K562 (cell line): ENCODE data around the gene RTCA. TPM values are rescaled to one million over a fixed set of nuclear protein-coding genes. Genes with fewer than 3 reads are reported as not detected.

Source experiments
- FOXK1 ChIP-seq: sonication (generic); formaldehyde crosslinking; IDR thresholded peaks from 2 replicates; pipeline ENCODE4 v1.8.0; 2022; ENCODE audit warnings: missing genetic modification reagents, mild to moderate bottlenecking, borderline replicate concordance
- HMGN3 ChIP-seq: IDR thresholded peaks from 2 replicates; pipeline ENCODE4 v1.6.1; 2011; ENCODE audit warnings: borderline replicate concordance, low read depth, mild to moderate bottlenecking, mixed read lengths, low read length; ENCODE audit not compliant: insufficient read length; ENCODE audit errors: extremely low read depth
- L3MBTL2 ChIP-seq: fragments of 450-650 bp; IDR thresholded peaks from 2 replicates; pipeline ENCODE4 v1.6.1; 2016; ENCODE audit warnings: mild to moderate bottlenecking, moderate library complexity
- MAFK ChIP-seq: IDR thresholded peaks from 2 replicates; pipeline ENCODE4 v1.6.1; 2011; ENCODE audit warnings: low read length, improper control_type of control experiment
- MTA2 ChIP-seq: fragments of 450-650 bp; IDR thresholded peaks from 2 replicates; pipeline ENCODE4 v1.6.1; 2016; ENCODE audit warnings: low read depth
- NONO ChIP-seq, 2 experiments: fragments of 200-400 bp in 1 of 2; fragments of 450-650 bp in 1 of 2; formaldehyde crosslinking in 1 of 2; IDR thresholded peaks; 2 replicates each; pipeline ENCODE4 v1.6.1; 2017; ENCODE audit warnings: low read depth in 2 of 2, mild to moderate bottlenecking in 2 of 2, moderate library complexity in 2 of 2, low read length in 1 of 2
- NRF1 ChIP-seq, 2 experiments: fragments of 450-650 bp; IDR thresholded peaks in 1 of 2; conservative IDR thresholded peaks in 1 of 2; 2 replicates each; pipeline ENCODE4 v1.6.1; 2014; ENCODE audit warnings: mild to moderate bottlenecking in 2 of 2
- SMARCA5 ChIP-seq: fragments of 450-650 bp; IDR thresholded peaks from 2 replicates; pipeline ENCODE4 v1.6.1; 2016
- TOE1 ChIP-seq, 2 experiments: fragments of 450-650 bp in 1 of 2; sonication (generic) in 1 of 2; formaldehyde crosslinking in 1 of 2; IDR thresholded peaks; 2 replicates each; pipeline versions ENCODE4 v1.7.1 to v1.8.0; 2016 to 2022; ENCODE audit warnings: borderline replicate concordance in 2 of 2, mild to moderate bottlenecking in 2 of 2, antibody characterized with exemption in 1 of 2, inconsistent platforms in 1 of 2, low read depth in 1 of 2, missing genetic modification reagents in 1 of 2, moderate library complexity in 1 of 2
- polyA plus RNA-seq, 8 experiments: library from polyadenylated mRNA; depleted of rRNA in 4 of 8; stranded (reverse) in 5 of 8; unstranded in 3 of 8; fragments of >200 nt; fragmentation: Nextera tagmentation in 2 of 8; fragmentation: Illumina TruSeq in 1 of 8; extraction: Ambion mirVana in 2 of 8; extraction: Trizol in 1 of 8; gene quantifications; 2 replicates each; pipeline versions ENCODE4 v1.2.1 to v1.2.3, GENCODE V29; 2011 to 2014; ENCODE audit warnings: inconsistent platforms in 1 of 8, missing spikeins in 1 of 8
- total RNA-seq, 7 experiments: library from RNA; depleted of rRNA in 6 of 7; stranded (reverse); fragments of >200 nt in 6 of 7; fragmentation: Illumina TruSeq in 2 of 7; extraction: Trizol in 2 of 7; gene quantifications; 2 replicates each; pipeline versions ENCODE4 v1.2.1 to v1.2.3, GENCODE V29; 2011 to 2021; ENCODE audit warnings: low replicate concordance in 1 of 7
- TF ChIP-seq, protein P1 (sequence below): sonication (generic); formaldehyde crosslinking; IDR thresholded peaks from 2 replicates; pipeline ENCODE4 v1.8.0; 2022; ENCODE audit warnings: missing genetic modification reagents, mild to moderate bottlenecking, borderline replicate concordance
- TF ChIP-seq, protein P2 (sequence below): fragments of 450-650 bp; IDR thresholded peaks from 2 replicates; pipeline ENCODE4 v1.6.1; 2016; ENCODE audit warnings: mild to moderate bottlenecking

The RTCA gene
- total and polyA plus RNA-seq, 9 of the 15 experiments (the other 6 are each of a cell fraction or from before 2014, with no cell fraction given), result 11.6 to 57.2 (median 43.2) TPM

DNA sequence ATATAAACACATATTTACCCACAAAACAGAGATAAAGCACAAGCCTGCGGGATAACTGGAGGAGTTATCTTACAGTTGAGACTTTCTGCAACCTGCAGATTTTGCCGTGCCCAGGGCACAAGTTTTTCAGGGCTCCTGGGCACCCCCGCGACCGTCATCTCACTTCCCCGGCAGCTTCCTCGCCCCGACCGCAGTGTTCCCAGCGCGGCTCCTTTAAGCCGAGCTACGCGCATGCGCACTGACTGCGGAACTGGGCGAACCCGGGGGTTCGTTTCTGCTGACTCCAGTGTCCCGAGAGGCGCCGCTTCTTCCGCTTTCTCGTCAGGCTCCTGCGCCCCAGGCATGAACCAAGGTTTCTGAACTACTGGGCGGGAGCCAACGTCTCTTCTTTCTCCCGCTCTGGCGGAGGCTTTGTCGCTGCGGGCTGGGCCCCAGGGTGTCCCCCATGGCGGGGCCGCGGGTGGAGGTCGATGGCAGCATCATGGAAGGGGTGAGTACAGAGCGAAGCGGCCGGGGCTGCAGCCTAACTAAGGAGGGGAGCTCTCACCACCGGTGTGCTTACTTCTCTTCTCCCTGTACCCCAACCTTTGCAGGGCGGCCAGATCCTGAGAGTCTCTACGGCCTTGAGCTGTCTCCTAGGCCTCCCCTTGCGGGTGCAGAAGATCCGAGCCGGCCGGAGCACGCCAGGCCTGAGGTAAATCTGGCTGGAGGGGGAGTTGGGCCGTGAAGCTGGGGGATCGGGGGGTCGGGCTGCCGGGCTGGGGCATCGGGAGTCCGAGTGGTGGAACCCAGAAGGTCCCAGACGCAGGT lies at the start of gene RTCA (continued):
- TF ChIP-seq, protein P1, sequence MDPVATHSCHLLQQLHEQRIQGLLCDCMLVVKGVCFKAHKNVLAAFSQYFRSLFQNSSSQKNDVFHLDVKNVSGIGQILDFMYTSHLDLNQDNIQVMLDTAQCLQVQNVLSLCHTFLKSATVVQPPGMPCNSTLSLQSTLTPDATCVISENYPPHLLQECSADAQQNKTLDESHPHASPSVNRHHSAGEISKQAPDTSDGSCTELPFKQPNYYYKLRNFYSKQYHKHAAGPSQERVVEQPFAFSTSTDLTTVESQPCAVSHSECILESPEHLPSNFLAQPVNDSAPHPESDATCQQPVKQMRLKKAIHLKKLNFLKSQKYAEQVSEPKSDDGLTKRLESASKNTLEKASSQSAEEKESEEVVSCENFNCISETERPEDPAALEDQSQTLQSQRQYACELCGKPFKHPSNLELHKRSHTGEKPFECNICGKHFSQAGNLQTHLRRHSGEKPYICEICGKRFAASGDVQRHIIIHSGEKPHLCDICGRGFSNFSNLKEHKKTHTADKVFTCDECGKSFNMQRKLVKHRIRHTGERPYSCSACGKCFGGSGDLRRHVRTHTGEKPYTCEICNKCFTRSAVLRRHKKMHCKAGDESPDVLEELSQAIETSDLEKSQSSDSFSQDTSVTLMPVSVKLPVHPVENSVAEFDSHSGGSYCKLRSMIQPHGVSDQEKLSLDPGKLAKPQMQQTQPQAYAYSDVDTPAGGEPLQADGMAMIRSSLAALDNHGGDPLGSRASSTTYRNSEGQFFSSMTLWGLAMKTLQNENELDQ (CRISPR knock-in tag), result no peak
- TF ChIP-seq HMGN3 (no peak), MTA2 (no peak; the same call in 1 of the 2 replicates), NRF1 (conservative IDR thresholded peaks at IDR 0.05 in 1 of 2, IDR thresholded peaks at IDR 0.05 in 1 of 2) (peak; percentile 98 to 99), TOE1 (IDR thresholded peaks at IDR 0.05; ENCODE audit: borderline replicate concordance) (no peak; the same call in 1 of the 2 replicates), TOE1 (CRISPR knock-in tag; IDR thresholded peaks at IDR 0.05; ENCODE audit: borderline replicate concordance, low read depth) (0 out of 2 replicates have a peak, but pooled peaks have one; percentile 15), SMARCA5 (no peak), NONO (IDR thresholded peaks at IDR 0.05; ENCODE audit: low read depth in 2 of 2, low read length in 1 of 2) (no peak; a peak in 1 of 4 replicates), FOXK1 (CRISPR knock-in tag) (0 out of 2 replicates have a peak, but pooled peaks have one; percentile 70), MAFK (peak; percentile 87), L3MBTL2 (peak; percentile 75; the same call in 1 of the 2 replicates)
- TF ChIP-seq, protein P2, sequence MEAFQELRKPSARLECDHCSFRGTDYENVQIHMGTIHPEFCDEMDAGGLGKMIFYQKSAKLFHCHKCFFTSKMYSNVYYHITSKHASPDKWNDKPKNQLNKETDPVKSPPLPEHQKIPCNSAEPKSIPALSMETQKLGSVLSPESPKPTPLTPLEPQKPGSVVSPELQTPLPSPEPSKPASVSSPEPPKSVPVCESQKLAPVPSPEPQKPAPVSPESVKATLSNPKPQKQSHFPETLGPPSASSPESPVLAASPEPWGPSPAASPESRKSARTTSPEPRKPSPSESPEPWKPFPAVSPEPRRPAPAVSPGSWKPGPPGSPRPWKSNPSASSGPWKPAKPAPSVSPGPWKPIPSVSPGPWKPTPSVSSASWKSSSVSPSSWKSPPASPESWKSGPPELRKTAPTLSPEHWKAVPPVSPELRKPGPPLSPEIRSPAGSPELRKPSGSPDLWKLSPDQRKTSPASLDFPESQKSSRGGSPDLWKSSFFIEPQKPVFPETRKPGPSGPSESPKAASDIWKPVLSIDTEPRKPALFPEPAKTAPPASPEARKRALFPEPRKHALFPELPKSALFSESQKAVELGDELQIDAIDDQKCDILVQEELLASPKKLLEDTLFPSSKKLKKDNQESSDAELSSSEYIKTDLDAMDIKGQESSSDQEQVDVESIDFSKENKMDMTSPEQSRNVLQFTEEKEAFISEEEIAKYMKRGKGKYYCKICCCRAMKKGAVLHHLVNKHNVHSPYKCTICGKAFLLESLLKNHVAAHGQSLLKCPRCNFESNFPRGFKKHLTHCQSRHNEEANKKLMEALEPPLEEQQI, result no peak
